Posterior vena cava (tissue), 2 donors: ENCODE data around the gene PRKAR1B. TPM values are rescaled to one million over a fixed set of nuclear protein-coding genes. Genes with fewer than 3 reads are reported as not detected.

Experiments
- DNase-seq: peaks from one replicate; pipeline ENCODE4 v3.0.0-alpha.2; 2020; ENCODE audit warnings: low spot score
- intact Hi-C, 2 donors: fragments of 100-400 bp; cut with DNase I; formaldehyde crosslinking; loops; one replicate each; pipeline versions ENCODE4 v1.14.1 to v1.14.2; 2022 to 2023
- total RNA-seq, 2 donors: library from RNA; stranded (reverse); fragmentation: NEBNext Ultra II Directional; extraction: Animal tissue kit (Norgen Biotek cat#: 25700); gene quantifications; one replicate each; pipeline ENCODE4 v1.2.1, GENCODE V29; 2021
- donor health status: DM: yes; HTN: yes; CAD: no.
- donor health status: DM: yes; HTN: yes; CAD: no.

PRKAR1B gene
- total RNA-seq, 2 donors from 2014 or later = 10.1 TPM

- no peak for DNase-seq
- intact Hi-C loops = no loop called here
Measured at GRCh38 chr7:576524-577277, 150.4 kb downstream of the PRKAR1B start.

- no peak for DNase-seq
- intact Hi-C loops = no loop called here
Measured at GRCh38 chr7:575425-576366, 151.4 kb downstream of the PRKAR1B start.

GRCh38 chr7:574661-575395 lies 152.3 kb downstream of the PRKAR1B start:
- intact Hi-C loops = no loop called here
- DNase-seq = no peak

- intact Hi-C loops = no loop called here
- DNase-seq = no peak
Measured at GRCh38 chr7:573933-574381, 153.1 kb downstream of the PRKAR1B start.

GRCh38 chr7:573269-573932 lies 153.7 kb downstream of the PRKAR1B start:
- no peak for DNase-seq

GRCh38 chr7:572416-573268 lies 154.4 kb downstream of the PRKAR1B start:
- intact Hi-C loops = no loop called here
- DNase-seq = no peak

More at GRCh38 chr7:573269-573932, 153.7 kb downstream of the PRKAR1B start:
- intact Hi-C loops = no loop called here

- DNase-seq = no peak
- intact Hi-C loops = no loop called here
Measured at GRCh38 chr7:571718-572415, 155.2 kb downstream of the PRKAR1B start.

GRCh38 chr7:571096-571717 lies 155.9 kb downstream of the PRKAR1B start:
- intact Hi-C loops = no loop called here

GRCh38 chr7:570801-571070 lies 156.3 kb downstream of the PRKAR1B start:
- intact Hi-C loops = no loop called here
- no peak for DNase-seq

More at GRCh38 chr7:571096-571717, 155.9 kb downstream of the PRKAR1B start:
- DNase-seq = no peak

- DNase-seq = no peak
- intact Hi-C loops = no loop called here
Measured at GRCh38 chr7:569996-570800, 156.9 kb downstream of the PRKAR1B start.

- intact Hi-C loops = no loop called here
Measured at GRCh38 chr7:569071-569855, 157.8 kb downstream of the PRKAR1B start.

GRCh38 chr7:568031-568951 lies 158.8 kb downstream of the PRKAR1B start:
- intact Hi-C loops = no loop called here
- no peak for DNase-seq

More at GRCh38 chr7:569071-569855, 157.8 kb downstream of the PRKAR1B start:
- DNase-seq = no peak

- intact Hi-C loops = no loop called here
- DNase-seq = no peak
Measured at GRCh38 chr7:567305-567883, 159.7 kb downstream of the PRKAR1B start.

- DNase-seq = no peak
Measured at GRCh38 chr7:566100-566499, 161.0 kb downstream of the PRKAR1B start.

More at GRCh38 chr7:566100-566499, 161.0 kb downstream of the PRKAR1B start:
- intact Hi-C loops = loop anchor here in 1 of 2 donors (1.0 kb wide), 1 partner anchor 45 kb away; no protein-coding TSS in a partner anchor
